SJSA1 (cell line): ENCODE measurements around the gene DYNC1LI1. TPM values are rescaled to one million over a fixed set of nuclear protein-coding genes. Genes with fewer than 3 reads are reported as not detected.

Source experiments
- DNase-seq, 2 experiments: peaks; one replicate each; pipeline ENCODE4 v3.0.0-alpha.2; 2015 to 2020; ENCODE audit warnings: low spot score in 2 of 2, low read depth in 1 of 2
- H3K27ac ChIP-seq: fragments of 250-450 bp; sonication (Bioruptor Pico); 2 replicates; pipeline ENCODE4 v1.5.1; 2020; ENCODE audit warnings: mild to moderate bottlenecking, moderate library complexity
- H3K27me3 ChIP-seq: fragments of 250-450 bp; sonication (Bioruptor Pico); replicated peaks from 2 replicates; pipeline ENCODE4 v1.5.1; 2020; ENCODE audit warnings: mild to moderate bottlenecking, moderate library complexity
- H3K36me3 ChIP-seq: fragments of 250-450 bp; sonication (Bioruptor Pico); 2 replicates; pipeline ENCODE4 v1.5.1; 2020; ENCODE audit warnings: mild to moderate bottlenecking
- H3K4me1 ChIP-seq: fragments of 250-450 bp; sonication (Bioruptor Pico); replicated peaks from 2 replicates; pipeline ENCODE4 v1.6.1; 2021; ENCODE audit warnings: mild to moderate bottlenecking
- H3K4me3 ChIP-seq: fragments of 250-450 bp; sonication (Bioruptor Pico); 2 replicates; pipeline ENCODE4 v1.5.1; 2020; ENCODE audit warnings: mild to moderate bottlenecking
- H3K9me3 ChIP-seq: fragments of 250-450 bp; sonication (Bioruptor Pico); replicated peaks from 2 replicates; pipeline ENCODE4 v1.5.1; 2020; ENCODE audit warnings: mild to moderate bottlenecking
- total RNA-seq: library from RNA; depleted of rRNA; stranded (reverse); fragments of >200 nt; shearing (Covaris generic); gene quantifications from 2 replicates; pipeline ENCODE4 v1.2.3, GENCODE V29; 2014; rRNA removed

DYNC1LI1 gene
- total RNA-seq, 1 experiment from 2014 or later, result 67.0 TPM

DNA sequence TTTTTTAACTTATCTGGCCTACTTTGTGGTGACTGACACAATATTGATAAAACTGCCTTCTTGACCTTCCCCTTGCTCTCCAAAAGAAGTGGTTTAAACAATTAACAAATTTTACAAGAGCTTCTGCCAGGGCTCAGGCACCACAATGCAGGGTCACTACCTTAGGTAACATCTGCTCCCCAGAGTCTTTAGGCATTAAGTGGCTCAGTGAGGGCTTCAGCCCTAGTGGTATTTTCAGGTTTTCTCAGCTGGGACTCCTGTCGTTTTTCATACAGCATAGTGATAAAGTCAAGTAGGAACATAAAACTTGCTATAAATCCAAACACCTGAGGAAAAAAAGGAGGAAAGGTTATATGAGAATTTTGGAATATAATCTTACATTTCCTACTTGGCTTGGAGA lies 86.9 kb downstream of the DYNC1LI1 start:
- Histone ChIP-seq H3K9me3 (no peaks in the 10 kb centered on the region), H3K27me3 (no peaks in the 10 kb centered on the region), H3K4me3 (no peak overlapping the region), H3K27ac (no peak overlapping the region), H3K36me3 (peaks cover 66% of the 10 kb centered on the region), H3K4me1 (no peaks in the 10 kb centered on the region)
- DNase-seq, result no peak

DNA sequence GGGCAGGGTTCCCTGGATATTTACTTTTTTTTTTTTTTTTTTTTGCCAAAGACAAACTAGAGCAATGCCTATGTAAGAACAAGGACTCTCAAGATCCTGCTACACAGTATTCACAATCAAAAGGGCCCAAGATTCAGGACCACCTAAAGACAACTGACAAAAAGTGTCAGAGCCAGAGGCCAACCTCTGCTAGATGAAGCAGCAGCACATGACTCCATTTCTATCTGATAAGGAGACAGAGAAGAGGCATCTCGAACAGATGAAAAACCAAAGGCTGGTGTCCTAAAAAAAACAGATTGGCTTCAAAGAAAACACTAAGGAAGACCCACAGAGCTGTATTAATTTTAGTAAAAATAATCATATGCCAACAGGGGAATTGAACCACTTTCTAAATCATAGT lies 88.0 kb downstream of the DYNC1LI1 start:
- Histone ChIP-seq H3K36me3 (peaks cover 64% of the 10 kb centered on the region), H3K27ac (no peak overlapping the region), H3K4me1 (no peaks in the 10 kb centered on the region), H3K4me3 (no peak overlapping the region), H3K27me3 (no peaks in the 10 kb centered on the region), H3K9me3 (no peaks in the 10 kb centered on the region)
- no peak for DNase-seq

DNA sequence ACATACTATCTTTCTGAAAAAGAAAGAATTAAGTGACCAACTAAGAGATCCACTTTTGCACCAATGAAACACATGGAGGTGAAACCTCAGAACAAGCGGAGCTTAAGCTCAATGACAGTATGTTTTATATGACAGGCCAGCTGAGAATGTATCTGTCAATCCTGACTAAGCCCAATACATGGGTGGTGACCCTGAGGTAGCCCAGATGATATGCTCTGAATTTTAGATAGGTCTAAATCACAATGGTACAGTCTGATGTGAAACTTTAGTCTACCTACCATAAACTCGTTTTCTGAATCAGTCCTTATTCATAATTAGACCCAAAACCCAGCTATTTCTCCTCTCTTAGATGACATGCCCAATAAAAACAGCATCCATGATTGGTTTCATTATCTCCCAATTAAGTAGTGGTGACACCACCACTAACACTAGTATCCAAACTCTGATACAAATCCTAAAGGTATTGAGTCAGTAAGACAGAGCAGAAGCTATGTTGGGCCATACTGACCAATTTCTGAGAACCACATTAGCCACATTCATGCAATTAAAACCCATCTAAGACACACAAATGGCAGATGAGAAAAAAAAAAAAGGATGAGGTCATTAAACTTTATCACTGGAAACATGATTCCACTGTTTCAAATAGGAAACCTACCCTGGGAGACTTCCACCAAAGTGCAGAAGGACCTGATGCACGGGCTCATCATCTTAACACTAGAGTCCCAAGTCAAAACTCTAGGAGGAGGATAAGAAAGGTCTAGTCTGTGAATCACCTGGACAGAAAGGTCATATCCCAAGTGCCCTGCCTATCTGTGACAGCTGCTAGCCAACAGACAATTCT lies 88.6 kb downstream of the DYNC1LI1 start:
- no peak for DNase-seq
- Histone ChIP-seq H3K4me3 (no peak overlapping the region), H3K9me3 (no peaks in the 10 kb centered on the region), H3K27me3 (no peaks in the 10 kb centered on the region), H3K27ac (no peak overlapping the region), H3K4me1 (no peaks in the 10 kb centered on the region), H3K36me3 (peaks cover 60% of the 10 kb centered on the region)

DNA sequence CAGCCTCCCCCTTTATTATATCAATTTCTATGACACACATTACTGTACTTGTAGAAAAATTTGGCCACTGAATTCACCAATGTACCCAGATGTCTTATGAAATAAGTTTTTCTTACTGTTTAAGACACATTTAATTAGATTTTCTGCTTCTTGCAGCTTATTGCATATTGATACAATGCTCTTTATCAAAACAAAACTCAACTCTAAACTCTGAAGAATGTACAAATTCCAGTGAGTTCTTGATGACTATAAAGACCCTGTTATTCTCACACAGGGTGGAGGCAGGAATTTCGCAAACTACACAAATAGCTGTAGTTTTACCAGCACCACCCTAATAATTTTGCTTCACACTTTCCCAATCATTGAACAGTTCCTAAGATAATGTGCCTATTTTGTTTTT lies 90.1 kb downstream of the DYNC1LI1 start:
- no peaks in the 10 kb centered on the region for H3K9me3 ChIP-seq
- no peak overlapping the region for H3K4me3 ChIP-seq
- DNase-seq, result no peak
- H3K4me1 ChIP-seq, result no peaks in the 10 kb centered on the region
- peaks cover 53% of the 10 kb centered on the region for H3K36me3 ChIP-seq
- no peak overlapping the region for H3K27ac ChIP-seq
- H3K27me3 ChIP-seq, result no peaks in the 10 kb centered on the region

Other genes with a start within 250 kb of the DYNC1LI1 start
- 3.3 and 7.0 TPM in 2 replicates for gene CMTM7, start 179.0 kb downstream of the DYNC1LI1 start, total RNA-seq
- 159 and 204 TPM in 2 replicates for gene CMTM6, start 68.0 kb downstream of the DYNC1LI1 start, total RNA-seq
- gene CNOT10, start 114.3 kb upstream of the DYNC1LI1 start, total RNA-seq, result 26.8 and 28.4 TPM in 2 replicates
- under 0.01 TPM in 1 of 2 replicates, not detected in the other for gene TRIM71, start 247.1 kb upstream of the DYNC1LI1 start, total RNA-seq